Measurements from ENCODE around the gene ABR.

GRCh38 chr17:1120596-1121441, 59.0 kb downstream of the ABR start:
- TF ChIP-seq CTCF (IDR thresholded peaks at IDR 0.05) (no peak), POLR2A (IDR thresholded peaks at IDR 0.05) (no peak)
